HEK293 (cell line): ENCODE measurements around the gene HNRNPC.

Experiments
- CTCF ChIA-PET: fragments of 350-600 bp; formaldehyde crosslinking; extraction: SDS; loops from one replicate; lab custom pipeline; 2021; ENCODE audit warnings: antibody characterized with exemption; lab: Yijun Ruan, JAX
- POLR2A ChIA-PET: fragments of 300-600 bp; formaldehyde crosslinking; extraction: SDS; loops from one replicate; lab custom pipeline; 2020; ENCODE audit warnings: antibody characterized with exemption, inconsistent platforms; lab: Yijun Ruan, JAX
- H3K27ac ChIP-seq: fragments of 200-500 bp; sonication (Bioruptor generic); 2 replicates; pipeline ENCODE4 v1.5.1; 2014; ENCODE audit warnings: low read depth, low read length, control low read depth, inconsistent platforms; ENCODE audit errors: extremely low read depth
- H3K36me3 ChIP-seq, 2 experiments: fragments of 200-500 bp in 1 of 2; sonication (Bioruptor generic) in 1 of 2; 1 replicate in 1 of 2; 2 replicates in 1 of 2; pipeline ENCODE4 v1.5.1; 2014 to 2017; ENCODE audit warnings: inconsistent platforms in 2 of 2, low read length in 2 of 2; ENCODE audit not compliant: control insufficient read depth in 2 of 2, insufficient read depth in 1 of 2
- H3K4me1 ChIP-seq: fragments of 200-500 bp; sonication (Bioruptor generic); 2 replicates; pipeline ENCODE4 v1.5.1; 2014; ENCODE audit warnings: mild to moderate bottlenecking, low read length, inconsistent platforms; ENCODE audit not compliant: control insufficient read depth, insufficient read depth
- H3K4me3 ChIP-seq: 2 replicates; pipeline ENCODE4 v1.5.1; 2011; ENCODE audit warnings: low read depth, mild to moderate bottlenecking, control low read depth, low read length, moderate library complexity
- H3K9me3 ChIP-seq: fragments of 200-500 bp; sonication (Bioruptor generic); 2 replicates; pipeline ENCODE4 v1.5.1; 2014; ENCODE audit warnings: low read depth, low read length, inconsistent platforms; ENCODE audit not compliant: control insufficient read depth, insufficient read depth
- GLIS2 ChIP-seq: fragments of 450-650 bp; formaldehyde crosslinking; IDR thresholded peaks from 2 replicates; pipeline ENCODE4 v1.5.1; 2016; ENCODE audit warnings: missing biosample characterization, missing genetic modification characterization
- HIC1 ChIP-seq: fragments of 450-650 bp; formaldehyde crosslinking; IDR thresholded peaks from 2 replicates; pipeline ENCODE4 v1.5.1; 2016; ENCODE audit warnings: missing biosample characterization, missing genetic modification characterization
- HOXA7 ChIP-seq: sonication (generic); formaldehyde crosslinking; IDR thresholded peaks from 2 replicates; pipeline ENCODE4 v1.8.1; 2022; ENCODE audit warnings: missing genetic modification reagents, borderline replicate concordance
- KLF9 ChIP-seq: fragments of 450-650 bp; formaldehyde crosslinking; IDR thresholded peaks from 2 replicates; pipeline ENCODE4 v1.5.1; 2016; ENCODE audit warnings: missing biosample characterization, missing genetic modification characterization, low read depth
- OSR2 ChIP-seq: fragments of 450-650 bp; formaldehyde crosslinking; IDR thresholded peaks from 2 replicates; pipeline ENCODE4 v1.5.1; 2016; ENCODE audit warnings: missing biosample characterization, missing genetic modification characterization
- PRDM10 ChIP-seq: fragments of 450-650 bp; formaldehyde crosslinking; IDR thresholded peaks from 2 replicates; pipeline ENCODE4 v1.5.1; 2016; ENCODE audit warnings: missing biosample characterization, missing genetic modification characterization
- SP2 ChIP-seq: fragments of 450-650 bp; formaldehyde crosslinking; IDR thresholded peaks from 2 replicates; pipeline ENCODE4 v1.5.1; 2016; ENCODE audit warnings: missing biosample characterization, missing genetic modification characterization
- YY1 ChIP-seq: fragments of 450-650 bp; formaldehyde crosslinking; IDR thresholded peaks from 2 replicates; pipeline ENCODE4 v1.5.1; 2018; ENCODE audit warnings: missing biosample characterization, missing genetic modification characterization
- ZBTB20 ChIP-seq: fragments of 450-650 bp; formaldehyde crosslinking; IDR thresholded peaks from 2 replicates; pipeline ENCODE4 v1.5.1; 2016; ENCODE audit warnings: missing biosample characterization, missing genetic modification characterization
- ZBTB44 ChIP-seq: fragments of 450-650 bp; IDR thresholded peaks from 2 replicates; pipeline ENCODE4 v1.5.1; 2018; ENCODE audit warnings: missing biosample characterization, mild to moderate bottlenecking, missing genetic modification characterization
- ZFP37 ChIP-seq: fragments of 450-650 bp; formaldehyde crosslinking; IDR thresholded peaks from 2 replicates; pipeline ENCODE4 v1.5.1; 2016; ENCODE audit warnings: missing biosample characterization, missing genetic modification characterization
- ZIC2 ChIP-seq: fragments of 450-650 bp; formaldehyde crosslinking; IDR thresholded peaks from 2 replicates; pipeline ENCODE4 v1.5.1; 2016; ENCODE audit warnings: missing biosample characterization, missing genetic modification characterization
- ZNF2 ChIP-seq: fragments of 450-650 bp; formaldehyde crosslinking; IDR thresholded peaks from 2 replicates; pipeline ENCODE4 v1.5.1; 2016; ENCODE audit warnings: missing biosample characterization, missing genetic modification characterization
- ZNF24 ChIP-seq: fragments of 450-650 bp; formaldehyde crosslinking; IDR thresholded peaks from 2 replicates; pipeline ENCODE4 v1.5.1; 2016; ENCODE audit warnings: missing biosample characterization, missing genetic modification characterization
- ZNF292 ChIP-seq: fragments of 450-650 bp; formaldehyde crosslinking; IDR thresholded peaks from 2 replicates; pipeline ENCODE4 v1.5.1; 2016; ENCODE audit warnings: low read depth, missing biosample characterization, missing genetic modification characterization, borderline replicate concordance
- ZNF324 ChIP-seq: fragments of 450-650 bp; formaldehyde crosslinking; IDR thresholded peaks from 2 replicates; pipeline ENCODE4 v1.5.1; 2016; ENCODE audit warnings: missing biosample characterization, missing genetic modification characterization
- ZNF341 ChIP-seq: fragments of 450-650 bp; formaldehyde crosslinking; IDR thresholded peaks from 2 replicates; pipeline ENCODE4; 2016; ENCODE audit warnings: low read depth, missing biosample characterization, missing genetic modification characterization
- ZNF449 ChIP-seq: fragments of 450-650 bp; formaldehyde crosslinking; IDR thresholded peaks from 2 replicates; pipeline ENCODE4 v1.5.1; 2017; ENCODE audit warnings: missing biosample characterization, mild to moderate bottlenecking, missing genetic modification characterization, moderate library complexity
- ZNF558 ChIP-seq: fragments of 450-650 bp; formaldehyde crosslinking; IDR thresholded peaks from 2 replicates; pipeline ENCODE4 v1.5.1; 2016; ENCODE audit warnings: missing biosample characterization, missing genetic modification characterization
- ZNF561 ChIP-seq: fragments of 450-650 bp; IDR thresholded peaks from 2 replicates; pipeline ENCODE4 v1.5.1; 2018; ENCODE audit warnings: missing biosample characterization, missing genetic modification characterization, borderline replicate concordance
- ZNF585B ChIP-seq: fragments of 450-650 bp; formaldehyde crosslinking; IDR thresholded peaks from 2 replicates; pipeline ENCODE4 v1.5.1; 2016; ENCODE audit warnings: missing biosample characterization, missing genetic modification characterization
- ZNF623 ChIP-seq: fragments of 450-650 bp; formaldehyde crosslinking; IDR thresholded peaks from 2 replicates; pipeline ENCODE4 v1.5.1; 2016; ENCODE audit warnings: missing biosample characterization, missing genetic modification characterization
- ZNF791 ChIP-seq: fragments of 450-650 bp; formaldehyde crosslinking; IDR thresholded peaks from 2 replicates; pipeline ENCODE4 v1.5.1; 2016; ENCODE audit warnings: missing biosample characterization, missing genetic modification characterization

HNRNPC gene

GRCh38 chr14:21192447-21192822, 76.8 kb downstream of the HNRNPC start:
- H3K27ac ChIP-seq = no peak overlapping the region; the same call in 1 of the 2 replicates
- CTCF ChIA-PET = interaction anchor here (1.0 to 1.9 kb wide), 3 partner anchors 11 to 57 kb away, joined by 3 to 4 read pairs (median 3); no protein-coding TSS in a partner anchor
- no peaks in the 10 kb centered on the region; the same call in 1 of the 2 replicates for H3K4me1 ChIP-seq
- no peaks in the 10 kb centered on the region for H3K36me3 ChIP-seq
- peak; percentile 84 for TF ChIP-seq ZBTB20 (tag by site-specific recombination)
- TF ChIP-seq ZIC2 (tag by site-specific recombination) = peak; percentile 86
- TF ChIP-seq HIC1 (tag by site-specific recombination) = no peak
- peak; percentile 90 for TF ChIP-seq PRDM10 (tag by site-specific recombination)
- TF ChIP-seq, all 188 proteins: peak for 3
- Histone ChIP-seq H3K4me3 (no peak overlapping the region), H3K9me3 (no peaks in the 10 kb centered on the region)
- POLR2A ChIA-PET = interaction anchor here (0.6 to 1.2 kb wide), 3 partner anchors 71 to 245 kb away, joined by 3 to 7 read pairs (median 4); no protein-coding TSS in a partner anchor

- no peaks in the 10 kb centered on the region; the same call in 1 of the 2 replicates for H3K4me1 ChIP-seq
- H3K27ac ChIP-seq = no peak overlapping the region; the same call in 1 of the 2 replicates
- H3K9me3 ChIP-seq = no peaks in the 10 kb centered on the region
- POLR2A ChIA-PET = interaction anchor here (0.6 to 1.2 kb wide), 4 partner anchors 16 to 245 kb away, joined by 3 to 7 read pairs (median 4); no protein-coding TSS in a partner anchor
- CTCF ChIA-PET = interaction anchor here (1.0 to 1.9 kb wide), 3 partner anchors 11 to 57 kb away, joined by 3 to 4 read pairs (median 3); no protein-coding TSS in a partner anchor
- peak overlapping the region; percentile 18 for H3K4me3 ChIP-seq
- H3K36me3 ChIP-seq = no peaks in the 10 kb centered on the region
- TF ChIP-seq ZNF24 (tag by site-specific recombination) = 0 out of 2 replicates have a peak, but pooled peaks have one; percentile 31
- TF ChIP-seq SP2 = peak; percentile 71
- TF ChIP-seq ZNF341 = peak; percentile 81
- peak; percentile 89 for TF ChIP-seq OSR2 (tag by site-specific recombination)
- TF ChIP-seq ZNF585B (tag by site-specific recombination) = no peak
- 0 out of 2 replicates have a peak, but pooled peaks have one; percentile 25 for TF ChIP-seq ZNF558 (tag by site-specific recombination)
- TF ChIP-seq ZBTB44 = peak; percentile 91
- TF ChIP-seq ZNF623 = no peak
- TF ChIP-seq YY1 (tag by site-specific recombination) = peak; percentile 68
- no peak for TF ChIP-seq ZNF791 (tag by site-specific recombination)
- peak; percentile 77 for TF ChIP-seq GLIS2 (tag by site-specific recombination)
- TF ChIP-seq ZFP37 (tag by site-specific recombination) = no peak
- TF ChIP-seq ZNF324 (tag by site-specific recombination) = 0 out of 2 replicates have a peak, but pooled peaks have one; percentile 41
- 0 out of 2 replicates have a peak, but pooled peaks have one; percentile 30 for TF ChIP-seq ZNF449 (tag by site-specific recombination)
- no peak for TF ChIP-seq HOXA7
- TF ChIP-seq ZNF561 (tag by site-specific recombination) = peak; percentile 69; the same call in 1 of the 2 replicates
- peak; percentile 43; the same call in 1 of the 2 replicates for TF ChIP-seq KLF9 (tag by site-specific recombination)
- no peak for TF ChIP-seq ZNF292 (tag by site-specific recombination)
- TF ChIP-seq ZNF2 (tag by site-specific recombination) = no peak
Observed at GRCh38 chr14:21191809-21192446, 77.3 kb downstream of the HNRNPC start.
